Smooth muscle cell (in vitro differentiated cells): Measurements from ENCODE around the gene BYSL. TPM values are rescaled to one million over a fixed set of nuclear protein-coding genes. Genes with fewer than 3 reads are reported as not detected.

Experiments used
- DNase-seq: peaks from one replicate; lab custom pipeline; 2025; ENCODE audit not compliant: unreplicated experiment; lab: John Stamatoyannopoulos, UW
- H2AFZ ChIP-seq: fragments of 200-600 bp; sonication (generic); 2 replicates; pipeline ENCODE4 v1.6.0; 2016; ENCODE audit warnings: antibody characterized with exemption, low read depth, mild to moderate bottlenecking
- H3F3A ChIP-seq: fragments of 200-600 bp; sonication (generic); 2 replicates; pipeline ENCODE4 v1.6.0; 2017; ENCODE audit warnings: antibody characterized with exemption, low read depth
- H3K27ac ChIP-seq: fragments of 200-600 bp; sonication (generic); 2 replicates; pipeline ENCODE4 v1.5.1; 2016; ENCODE audit warnings: low read depth, mild to moderate bottlenecking
- H3K27me3 ChIP-seq: fragments of 200-600 bp; sonication (generic); 2 replicates; pipeline ENCODE4 v1.6.1; 2016; ENCODE audit warnings: low read depth, mild to moderate bottlenecking
- H3K36me3 ChIP-seq: fragments of 200-600 bp; sonication (generic); 2 replicates; pipeline ENCODE4 v1.5.1; 2016; ENCODE audit warnings: low read depth
- H3K4me1 ChIP-seq: fragments of 200-600 bp; sonication (generic); 2 replicates; pipeline ENCODE4 v1.5.1; 2016; ENCODE audit warnings: low read depth
- H3K4me2 ChIP-seq: fragments of 200-600 bp; sonication (generic); 2 replicates; pipeline ENCODE4 v1.6.0; 2016; ENCODE audit warnings: mild to moderate bottlenecking
- H3K4me3 ChIP-seq: fragments of 200-600 bp; sonication (generic); 2 replicates; pipeline ENCODE4 v1.5.1; 2016; ENCODE audit warnings: mild to moderate bottlenecking
- H3K79me2 ChIP-seq: fragments of 200-600 bp; sonication (generic); 2 replicates; pipeline ENCODE4 v1.6.0; 2016; ENCODE audit warnings: low read depth, mild to moderate bottlenecking
- H3K9ac ChIP-seq: fragments of 200-600 bp; sonication (generic); 2 replicates; pipeline ENCODE4 v1.6.0; 2016; ENCODE audit warnings: low read depth
- H3K9me3 ChIP-seq: fragments of 200-600 bp; sonication (generic); replicated peaks from 2 replicates; pipeline ENCODE4 v1.5.1; 2016; ENCODE audit warnings: low read depth
- H4K20me1 ChIP-seq: fragments of 200-600 bp; sonication (generic); 2 replicates; pipeline ENCODE4 v1.6.0; 2016; ENCODE audit warnings: low read depth
- WGBS: methylation state at CpG from one replicate; pipeline ENCODE4 v1.1.7; 2016; ENCODE audit warnings: low lambda C conversion rate; 5-methylcytosine and 5-hydroxymethylcytosine counted together
- polyA plus RNA-seq: library from polyadenylated mRNA; unstranded; fragments of >200 nt; fragmentation: Nextera tagmentation; extraction: Ambion mirVana; gene quantifications from 2 replicates; pipeline ENCODE4 v1.2.1, GENCODE V29; 2016
- total RNA-seq: library from RNA; depleted of rRNA; stranded (reverse); fragments of >200 nt; gene quantifications from 2 replicates; pipeline ENCODE4 v1.2.3, GENCODE V29; 2014
- TF ChIP-seq, protein P1 (sequence below): fragments of 200-600 bp; sonication (generic); IDR thresholded peaks from 2 replicates; pipeline ENCODE4 v1.5.1; 2017; ENCODE audit warnings: borderline replicate concordance, mild to moderate bottlenecking, antibody characterized with exemption; ENCODE audit not compliant: insufficient read depth, poor library complexity, severe bottlenecking

BYSL gene
- total and polyA plus RNA-seq, 2 experiments from 2014 or later = 11.4 to 23.8 TPM

DNA sequence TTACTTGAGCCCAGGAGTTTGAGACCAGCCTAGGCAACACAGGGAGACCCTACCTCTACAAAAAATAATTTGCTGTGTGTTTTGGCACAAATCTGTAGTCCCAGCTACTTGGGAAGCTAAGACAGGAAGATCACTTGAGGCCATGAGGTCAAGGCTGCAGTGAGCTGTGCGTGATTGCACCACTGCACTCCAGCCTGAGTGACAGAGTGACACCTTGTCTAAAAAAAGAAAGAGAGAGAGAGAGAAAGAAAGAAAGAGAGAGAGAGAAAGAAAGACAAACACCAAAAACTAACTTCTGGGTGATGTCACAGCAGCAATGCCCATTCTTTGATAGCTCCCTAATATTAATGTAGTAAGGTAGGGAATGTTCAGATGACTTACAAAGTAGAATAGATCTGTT lies 46.6 kb upstream of the BYSL start:
- Histone ChIP-seq H3K4me1 (peaks cover 11% of the 10 kb centered on the region), H3F3A (no peaks in the 10 kb centered on the region), H3K27ac (no peak overlapping the region), H3K27me3 (no peaks in the 10 kb centered on the region), H3K9me3 (no peaks in the 10 kb centered on the region), H3K36me3 (no peaks in the 10 kb centered on the region), H3K9ac (no peak overlapping the region), H3K79me2 (no peaks in the 10 kb centered on the region), H4K20me1 (no peaks in the 10 kb centered on the region), H2AFZ (no peak overlapping the region), H3K4me3 (no peak overlapping the region), H3K4me2 (no peak overlapping the region)
- 83% methylated on average over 1 of the region's 1 CpG for WGBS
- TF ChIP-seq, protein P1, sequence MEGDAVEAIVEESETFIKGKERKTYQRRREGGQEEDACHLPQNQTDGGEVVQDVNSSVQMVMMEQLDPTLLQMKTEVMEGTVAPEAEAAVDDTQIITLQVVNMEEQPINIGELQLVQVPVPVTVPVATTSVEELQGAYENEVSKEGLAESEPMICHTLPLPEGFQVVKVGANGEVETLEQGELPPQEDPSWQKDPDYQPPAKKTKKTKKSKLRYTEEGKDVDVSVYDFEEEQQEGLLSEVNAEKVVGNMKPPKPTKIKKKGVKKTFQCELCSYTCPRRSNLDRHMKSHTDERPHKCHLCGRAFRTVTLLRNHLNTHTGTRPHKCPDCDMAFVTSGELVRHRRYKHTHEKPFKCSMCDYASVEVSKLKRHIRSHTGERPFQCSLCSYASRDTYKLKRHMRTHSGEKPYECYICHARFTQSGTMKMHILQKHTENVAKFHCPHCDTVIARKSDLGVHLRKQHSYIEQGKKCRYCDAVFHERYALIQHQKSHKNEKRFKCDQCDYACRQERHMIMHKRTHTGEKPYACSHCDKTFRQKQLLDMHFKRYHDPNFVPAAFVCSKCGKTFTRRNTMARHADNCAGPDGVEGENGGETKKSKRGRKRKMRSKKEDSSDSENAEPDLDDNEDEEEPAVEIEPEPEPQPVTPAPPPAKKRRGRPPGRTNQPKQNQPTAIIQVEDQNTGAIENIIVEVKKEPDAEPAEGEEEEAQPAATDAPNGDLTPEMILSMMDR = no peak
- no peak for DNase-seq

DNA sequence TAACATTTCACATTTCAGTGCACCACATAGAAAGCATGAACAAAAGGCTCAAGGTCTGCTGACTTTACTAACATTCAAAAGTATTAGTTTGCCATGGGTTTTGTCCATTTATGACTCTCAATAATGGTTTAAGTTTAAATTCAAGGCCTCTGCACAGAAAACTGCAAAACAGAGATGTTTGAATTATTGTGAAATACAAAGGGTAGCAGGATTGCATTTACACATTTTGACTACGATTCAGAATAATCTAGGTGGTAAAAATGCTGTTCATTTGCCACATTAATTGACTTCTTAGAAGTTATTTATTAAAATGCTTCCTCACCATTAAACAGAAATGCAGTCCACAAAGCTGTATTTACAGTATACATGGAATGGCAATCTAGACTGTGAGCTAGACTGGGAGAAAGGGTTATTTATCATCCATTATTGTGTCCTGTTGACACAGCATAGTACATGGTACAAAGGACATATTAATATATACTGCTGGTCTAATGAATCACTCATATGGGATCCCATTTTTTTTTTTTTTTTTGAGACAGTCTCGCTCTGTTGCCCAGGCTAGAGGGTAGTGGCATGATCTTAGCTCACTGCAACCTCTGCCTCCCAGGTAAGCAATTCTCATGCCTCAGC lies 44.1 kb upstream of the BYSL start:
- Histone ChIP-seq H4K20me1 (no peaks in the 10 kb centered on the region), H3F3A (no peaks in the 10 kb centered on the region), H3K79me2 (no peaks in the 10 kb centered on the region), H3K9ac (no peak overlapping the region), H3K27ac (no peak overlapping the region), H3K36me3 (no peaks in the 10 kb centered on the region), H2AFZ (no peak overlapping the region), H3K4me2 (no peak overlapping the region), H3K9me3 (no peaks in the 10 kb centered on the region), H3K4me1 (peaks cover 11% of the 10 kb centered on the region), H3K4me3 (no peak overlapping the region), H3K27me3 (no peaks in the 10 kb centered on the region)
- no peak for DNase-seq
- TF ChIP-seq, protein P1 = no peak
- WGBS = 100% methylated on average over 2 of the region's 2 CpGs

DNA sequence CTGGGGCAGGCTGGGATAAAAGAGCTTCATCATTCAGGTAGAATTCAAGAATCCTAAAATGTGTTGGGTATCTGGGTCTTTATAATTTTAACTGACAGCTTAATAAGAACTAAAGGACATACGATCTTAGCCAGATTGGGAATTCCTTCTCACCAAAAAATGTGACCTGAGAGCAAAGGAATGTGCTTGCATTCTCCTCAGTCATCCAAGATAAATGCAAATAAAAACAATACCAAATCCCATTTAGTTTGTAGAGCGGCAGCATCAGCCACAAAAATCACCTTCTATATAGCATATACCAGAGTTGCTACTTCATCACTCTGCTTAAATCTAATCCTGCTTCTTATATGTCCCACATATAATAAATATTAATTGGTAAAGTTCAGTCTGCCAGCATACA lies 43.1 kb upstream of the BYSL start:
- peak overlapping the region; percentile 12 for H3K27ac ChIP-seq
- H3K9me3 ChIP-seq = no peaks in the 10 kb centered on the region
- H3K9ac ChIP-seq = no peak overlapping the region
- H3K4me1 ChIP-seq = peaks cover 11% of the 10 kb centered on the region
- H3F3A ChIP-seq = no peaks in the 10 kb centered on the region
- H2AFZ ChIP-seq = no peak overlapping the region
- no peaks in the 10 kb centered on the region for H4K20me1 ChIP-seq
- H3K79me2 ChIP-seq = no peaks in the 10 kb centered on the region
- no peak overlapping the region for H3K4me2 ChIP-seq
- 63% methylated on average over 2 of the region's 2 CpGs for WGBS
- no peak overlapping the region for H3K4me3 ChIP-seq
- H3K36me3 ChIP-seq = no peaks in the 10 kb centered on the region
- no peaks in the 10 kb centered on the region for H3K27me3 ChIP-seq
- TF ChIP-seq, protein P1 = no peak
- DNase-seq = no peak

DNA sequence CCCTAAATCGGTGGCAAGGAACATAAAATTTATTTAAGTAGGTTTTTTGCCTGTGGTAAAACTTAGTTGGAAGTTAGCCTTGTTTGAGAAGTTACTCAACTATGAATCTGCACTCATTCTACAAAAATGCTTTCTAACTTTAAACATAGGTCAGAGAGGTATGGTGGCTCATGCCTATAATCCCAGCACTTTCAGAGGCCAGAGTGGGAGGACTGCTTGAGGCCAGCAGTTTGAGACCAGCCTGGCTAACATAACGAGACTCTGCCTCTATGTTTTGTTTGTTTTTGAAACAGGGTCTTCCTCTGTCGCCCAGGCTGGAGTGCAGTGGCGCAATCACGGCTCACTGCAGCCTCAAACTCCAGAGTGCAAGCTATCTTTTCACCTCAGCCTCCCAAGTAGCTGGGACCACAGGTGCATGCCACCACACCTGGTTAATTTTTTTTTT lies 42.3 kb upstream of the BYSL start:
- H3K27ac ChIP-seq = peak overlapping the region; percentile 12
- H3K4me2 ChIP-seq = no peak overlapping the region

More for the DNA sequence above, 42.3 kb upstream of the BYSL start:
- Histone ChIP-seq H3K4me3 (no peak overlapping the region), H3K36me3 (no peaks in the 10 kb centered on the region), H3K4me1 (peaks cover 6% of the 10 kb centered on the region), H3K79me2 (no peaks in the 10 kb centered on the region), H2AFZ (no peak overlapping the region), H3K9ac (no peak overlapping the region), H3K9me3 (no peaks in the 10 kb centered on the region), H3F3A (no peaks in the 10 kb centered on the region), H3K27me3 (no peaks in the 10 kb centered on the region), H4K20me1 (no peaks in the 10 kb centered on the region)
- 70% methylated on average over 5 of the region's 5 CpGs for WGBS
- TF ChIP-seq, protein P1 = no peak
- no peak for DNase-seq
